Measurements from ENCODE around the gene MTIF3.
"Not testable (repeated sequence)": the region's sequence is repeated elsewhere in the genome, so short reads cannot be mapped to it uniquely, and the experiment has no call there.

MTIF3 gene

GRCh38 chr13:27401210-27401609 lies 49.2 kb downstream of the MTIF3 start:
- H3K27me3 ChIP-seq (replicated peaks; ENCODE audit: control insufficient read depth, insufficient read depth, low read length, poor library complexity, severe bottlenecking) = no peaks in the 10 kb centered on the region
- no peak overlapping the region for H3K27ac ChIP-seq (ENCODE audit: insufficient read depth, low read length, poor library complexity, severe bottlenecking)

GRCh38 chr13:27400405-27400804 lies 50.0 kb downstream of the MTIF3 start:
- H3K4me3 ChIP-seq (ENCODE audit: insufficient read depth, low read depth, low read length, poor library complexity, severe bottlenecking); DNase-seq; H3K36me3 ChIP-seq (ENCODE audit: control insufficient read depth, insufficient read depth, low read length); H3K4me1 ChIP-seq (ENCODE audit: control insufficient read depth, insufficient read depth, low read length, poor library complexity, severe bottlenecking); H3K27ac ChIP-seq (ENCODE audit: insufficient read depth, low read length, poor library complexity, severe bottlenecking); H3K27me3 ChIP-seq (replicated peaks; ENCODE audit: control insufficient read depth, insufficient read depth, low read length, poor library complexity, severe bottlenecking); H3K9me3 ChIP-seq (ENCODE audit: control insufficient read depth, low read length): not testable (repeated sequence)

More at GRCh38 chr13:27401210-27401609, 49.2 kb downstream of the MTIF3 start:
- no peaks in the 10 kb centered on the region for H3K9me3 ChIP-seq (ENCODE audit: control insufficient read depth, low read length)
- H3K4me3 ChIP-seq (ENCODE audit: insufficient read depth, low read depth, low read length, poor library complexity, severe bottlenecking) = no peak overlapping the region
- H3K4me1 ChIP-seq (ENCODE audit: control insufficient read depth, insufficient read depth, low read length, poor library complexity, severe bottlenecking) = no peaks in the 10 kb centered on the region
- DNase-seq = no peak
- H3K36me3 ChIP-seq (ENCODE audit: control insufficient read depth, insufficient read depth, low read length) = no peaks in the 10 kb centered on the region

- no peaks in the 10 kb centered on the region for H3K27me3 ChIP-seq (replicated peaks; ENCODE audit: control insufficient read depth, insufficient read depth, low read length, poor library complexity, severe bottlenecking)
- H3K4me1 ChIP-seq (ENCODE audit: control insufficient read depth, insufficient read depth, low read length, poor library complexity, severe bottlenecking) = no peaks in the 10 kb centered on the region
- H3K36me3 ChIP-seq (ENCODE audit: control insufficient read depth, insufficient read depth, low read length) = no peaks in the 10 kb centered on the region
- no peak for DNase-seq
- H3K27ac ChIP-seq (ENCODE audit: insufficient read depth, low read length, poor library complexity, severe bottlenecking) = no peak overlapping the region
- H3K4me3 ChIP-seq (ENCODE audit: insufficient read depth, low read depth, low read length, poor library complexity, severe bottlenecking) = no peak overlapping the region
- no peaks in the 10 kb centered on the region for H3K9me3 ChIP-seq (ENCODE audit: control insufficient read depth, low read length)
Observed at GRCh38 chr13:27398360-27398759, 52.0 kb downstream of the MTIF3 start.

- no peak overlapping the region for H3K27ac ChIP-seq (ENCODE audit: insufficient read depth, low read length, poor library complexity, severe bottlenecking)
- no peak for DNase-seq
- no peaks in the 10 kb centered on the region for H3K27me3 ChIP-seq (replicated peaks; ENCODE audit: control insufficient read depth, insufficient read depth, low read length, poor library complexity, severe bottlenecking)
- no peak overlapping the region for H3K4me3 ChIP-seq (ENCODE audit: insufficient read depth, low read depth, low read length, poor library complexity, severe bottlenecking)
- H3K36me3 ChIP-seq (ENCODE audit: control insufficient read depth, insufficient read depth, low read length) = no peaks in the 10 kb centered on the region
- no peaks in the 10 kb centered on the region for H3K4me1 ChIP-seq (ENCODE audit: control insufficient read depth, insufficient read depth, low read length, poor library complexity, severe bottlenecking)
- no peaks in the 10 kb centered on the region for H3K9me3 ChIP-seq (ENCODE audit: control insufficient read depth, low read length)
Observed at GRCh38 chr13:27396252-27396846, 54.0 kb downstream of the MTIF3 start.

- Histone ChIP-seq H3K4me1 (ENCODE audit: control insufficient read depth, insufficient read depth, low read length, poor library complexity, severe bottlenecking) (no peaks in the 10 kb centered on the region), H3K4me3 (ENCODE audit: insufficient read depth, low read depth, low read length, poor library complexity, severe bottlenecking) (no peak overlapping the region), H3K27me3 (replicated peaks; ENCODE audit: control insufficient read depth, insufficient read depth, low read length, poor library complexity, severe bottlenecking) (no peaks in the 10 kb centered on the region), H3K36me3 (ENCODE audit: control insufficient read depth, insufficient read depth, low read length) (no peaks in the 10 kb centered on the region), H3K9me3 (ENCODE audit: control insufficient read depth, low read length) (no peaks in the 10 kb centered on the region), H3K27ac (ENCODE audit: insufficient read depth, low read length, poor library complexity, severe bottlenecking) (no peak overlapping the region)
- no peak for DNase-seq
Observed at GRCh38 chr13:27395007-27395510, 55.3 kb downstream of the MTIF3 start.

GRCh38 chr13:27393101-27393500 lies 57.3 kb downstream of the MTIF3 start:
- no peak for DNase-seq
- Histone ChIP-seq H3K27me3 (replicated peaks; ENCODE audit: control insufficient read depth, insufficient read depth, low read length, poor library complexity, severe bottlenecking) (no peaks in the 10 kb centered on the region), H3K4me1 (ENCODE audit: control insufficient read depth, insufficient read depth, low read length, poor library complexity, severe bottlenecking) (no peaks in the 10 kb centered on the region), H3K9me3 (ENCODE audit: control insufficient read depth, low read length) (no peaks in the 10 kb centered on the region), H3K4me3 (ENCODE audit: insufficient read depth, low read depth, low read length, poor library complexity, severe bottlenecking) (no peak overlapping the region), H3K27ac (ENCODE audit: insufficient read depth, low read length, poor library complexity, severe bottlenecking) (no peak overlapping the region), H3K36me3 (ENCODE audit: control insufficient read depth, insufficient read depth, low read length) (no peaks in the 10 kb centered on the region)

GRCh38 chr13:27391471-27391870 lies 58.9 kb downstream of the MTIF3 start:
- no peaks in the 10 kb centered on the region for H3K27me3 ChIP-seq (replicated peaks; ENCODE audit: control insufficient read depth, insufficient read depth, low read length, poor library complexity, severe bottlenecking)
- H3K4me1 ChIP-seq (ENCODE audit: control insufficient read depth, insufficient read depth, low read length, poor library complexity, severe bottlenecking) = no peaks in the 10 kb centered on the region
- H3K36me3 ChIP-seq (ENCODE audit: control insufficient read depth, insufficient read depth, low read length) = no peaks in the 10 kb centered on the region
- no peak overlapping the region for H3K27ac ChIP-seq (ENCODE audit: insufficient read depth, low read length, poor library complexity, severe bottlenecking)
- H3K4me3 ChIP-seq (ENCODE audit: insufficient read depth, low read depth, low read length, poor library complexity, severe bottlenecking) = no peak overlapping the region
- DNase-seq = no peak
- H3K9me3 ChIP-seq (ENCODE audit: control insufficient read depth, low read length) = no peaks in the 10 kb centered on the region

GRCh38 chr13:27389891-27390290 lies 60.5 kb downstream of the MTIF3 start:
- Histone ChIP-seq H3K9me3 (ENCODE audit: control insufficient read depth, low read length) (no peaks in the 10 kb centered on the region), H3K4me1 (ENCODE audit: control insufficient read depth, insufficient read depth, low read length, poor library complexity, severe bottlenecking) (no peaks in the 10 kb centered on the region)
- no peak for DNase-seq

GRCh38 chr13:27388241-27388640 lies 62.1 kb downstream of the MTIF3 start:
- no peaks in the 10 kb centered on the region for H3K9me3 ChIP-seq (ENCODE audit: control insufficient read depth, low read length)
- H3K27ac ChIP-seq (ENCODE audit: insufficient read depth, low read length, poor library complexity, severe bottlenecking) = no peak overlapping the region
- no peaks in the 10 kb centered on the region for H3K4me1 ChIP-seq (ENCODE audit: control insufficient read depth, insufficient read depth, low read length, poor library complexity, severe bottlenecking)
- H3K4me3 ChIP-seq (ENCODE audit: insufficient read depth, low read depth, low read length, poor library complexity, severe bottlenecking) = no peak overlapping the region
- H3K27me3 ChIP-seq (replicated peaks; ENCODE audit: control insufficient read depth, insufficient read depth, low read length, poor library complexity, severe bottlenecking) = no peaks in the 10 kb centered on the region
- no peak for DNase-seq
- H3K36me3 ChIP-seq (ENCODE audit: control insufficient read depth, insufficient read depth, low read length) = no peaks in the 10 kb centered on the region

More at GRCh38 chr13:27389891-27390290, 60.5 kb downstream of the MTIF3 start:
- no peaks in the 10 kb centered on the region for H3K27me3 ChIP-seq (replicated peaks; ENCODE audit: control insufficient read depth, insufficient read depth, low read length, poor library complexity, severe bottlenecking)
- H3K36me3 ChIP-seq (ENCODE audit: control insufficient read depth, insufficient read depth, low read length) = no peaks in the 10 kb centered on the region
- H3K27ac ChIP-seq (ENCODE audit: insufficient read depth, low read length, poor library complexity, severe bottlenecking) = no peak overlapping the region
- no peak overlapping the region for H3K4me3 ChIP-seq (ENCODE audit: insufficient read depth, low read depth, low read length, poor library complexity, severe bottlenecking)
